CD4-positive, alpha-beta T cell treated with Interleukin-17A for 4 hours (primary cell): ENCODE measurements around the gene PTPRU.
"Not testable (repeated sequence)": the region's sequence is repeated elsewhere in the genome, so short reads cannot be mapped to it uniquely, and the experiment has no call there.

Experiments used
- DNase-seq: peaks from one replicate; pipeline ENCODE4 v3.0.0-alpha.2; 2020; ENCODE audit warnings: mixed read lengths

PTPRU gene

GRCh38 chr1:29222686-29223085, 13.6 kb upstream of the PTPRU start:
- DNase-seq, result no peak

- no peak for DNase-seq
These were observed 12.8 kb upstream of the PTPRU start for GRCh38 chr1:29223521-29223920.

- DNase-seq, result no peak
These were observed 11.9 kb upstream of the PTPRU start for GRCh38 chr1:29224356-29224837.

GRCh38 chr1:29225361-29225760, 11.0 kb upstream of the PTPRU start:
- DNase-seq, result no peak

- no peak for DNase-seq
These were observed 8.8 kb upstream of the PTPRU start for GRCh38 chr1:29227511-29227910.

GRCh38 chr1:29230204-29230552, 6.1 kb upstream of the PTPRU start:
- DNase-seq, result no peak

GRCh38 chr1:29230553-29231378, 5.6 kb upstream of the PTPRU start, which contains the start of gene MECR:
MECR (minus strand) TSS chr1:29230934; CDS start chr1:29230906, 28 bp downstream.
- DNase-seq, result peak; percentile 93

- DNase-seq, result no peak
These were observed 3.9 kb upstream of the PTPRU start for GRCh38 chr1:29232387-29232786.

GRCh38 chr1:29233693-29234092, 2.6 kb upstream of the PTPRU start:
- DNase-seq, result no peak

- no peak for DNase-seq
These were observed 1.9 kb upstream of the PTPRU start for GRCh38 chr1:29234471-29234870.

GRCh38 chr1:29234881-29235280, 1.4 kb upstream of the PTPRU start:
- DNase-seq, result not testable (repeated sequence)

GRCh38 chr1:29236712-29237128, 398 bp downstream of the PTPRU start:
- DNase-seq, result no peak

- DNase-seq, result peak; percentile 25
These were observed 953 bp downstream of the PTPRU start for GRCh38 chr1:29237129-29237821.

- no peak for DNase-seq
These were observed 1.7 kb downstream of the PTPRU start for GRCh38 chr1:29237852-29238619.

GRCh38 chr1:29238620-29239002, 2.3 kb downstream of the PTPRU start:
- DNase-seq, result no peak

- no peak for DNase-seq
These were observed 2.8 kb downstream of the PTPRU start for GRCh38 chr1:29239142-29239541.

GRCh38 chr1:29240400-29240837, 4.1 kb downstream of the PTPRU start:
- DNase-seq, result no peak

GRCh38 chr1:29240986-29241385, 4.7 kb downstream of the PTPRU start:
- no peak for DNase-seq

GRCh38 chr1:29243023-29243870, 6.9 kb downstream of the PTPRU start:
- DNase-seq, result no peak

- DNase-seq, result no peak
These were observed 7.5 kb downstream of the PTPRU start for GRCh38 chr1:29243871-29244200.

- DNase-seq, result no peak
These were observed 8.9 kb downstream of the PTPRU start for GRCh38 chr1:29245261-29245660.

- no peak for DNase-seq
These were observed 9.6 kb downstream of the PTPRU start for GRCh38 chr1:29245876-29246275.

GRCh38 chr1:29247044-29247443, 10.7 kb downstream of the PTPRU start:
- DNase-seq, result no peak
